Trophoblast cell (in vitro differentiated cells and primary cell): ENCODE results near the gene GNG12.

Source experiments
- DNase-seq, 2 donors: peaks; one replicate each; pipeline ENCODE4 v3.0.0-alpha.2; 2016
- H2AFZ ChIP-seq: 2 replicates; pipeline ENCODE4 v1.6.1; 2013; ENCODE audit warnings: low read length, moderate library complexity, mild to moderate bottlenecking; ENCODE audit not compliant: insufficient read depth, poor library complexity
- H2AK5ac ChIP-seq: 2 replicates; pipeline ENCODE4 v1.6.1; 2013; ENCODE audit warnings: mild to moderate bottlenecking, low read length
- H2BK120ac ChIP-seq: 2 replicates; pipeline ENCODE4 v1.6.1; 2013; ENCODE audit warnings: low read length, mild to moderate bottlenecking, moderate library complexity; ENCODE audit not compliant: insufficient read depth, poor library complexity
- H2BK12ac ChIP-seq: 2 replicates; pipeline ENCODE4 v1.6.1; 2013; ENCODE audit warnings: mild to moderate bottlenecking, low read length, moderate library complexity
- H2BK5ac ChIP-seq: 2 replicates; pipeline ENCODE4 v1.6.1; 2013; ENCODE audit warnings: low read length, low read depth, moderate library complexity, mild to moderate bottlenecking; ENCODE audit not compliant: poor library complexity
- H3K14ac ChIP-seq: 2 replicates; pipeline ENCODE4 v1.6.1; 2013; ENCODE audit warnings: mild to moderate bottlenecking, low read length
- H3K18ac ChIP-seq: 2 replicates; pipeline ENCODE4 v1.6.1; 2013; ENCODE audit warnings: mild to moderate bottlenecking, low read length
- H3K23ac ChIP-seq: 2 replicates; pipeline ENCODE4 v1.6.1; 2013; ENCODE audit warnings: low read length
- H3K27ac ChIP-seq: 2 replicates; pipeline ENCODE4 v1.5.1; 2013; ENCODE audit warnings: low read depth, mild to moderate bottlenecking, inconsistent platforms, low read length, moderate library complexity
- H3K27me3 ChIP-seq: 2 replicates; pipeline ENCODE4 v1.6.1; 2013; ENCODE audit warnings: inconsistent platforms, mild to moderate bottlenecking, low read length, moderate library complexity; ENCODE audit not compliant: insufficient read depth
- H3K36me3 ChIP-seq, 2 experiments: 1 replicate in 1 of 2; 2 replicates in 1 of 2; pipeline ENCODE4 v1.6.1; 2013; ENCODE audit warnings: low read length in 2 of 2, mild to moderate bottlenecking in 2 of 2, moderate library complexity in 1 of 2; ENCODE audit not compliant: insufficient read depth in 2 of 2, control insufficient read depth in 1 of 2
- H3K4ac ChIP-seq: 2 replicates; pipeline ENCODE4 v1.6.1; 2013; ENCODE audit warnings: low read depth, mild to moderate bottlenecking, low read length, moderate library complexity
- H3K4me1 ChIP-seq, 2 experiments: 1 replicate in 1 of 2; 2 replicates in 1 of 2; pipeline ENCODE4 v1.6.1; 2013; ENCODE audit warnings: low read length in 2 of 2, mild to moderate bottlenecking in 2 of 2, moderate library complexity in 1 of 2; ENCODE audit not compliant: insufficient read depth in 2 of 2, control insufficient read depth in 1 of 2
- H3K4me2 ChIP-seq: 2 replicates; pipeline ENCODE4 v1.6.1; 2013; ENCODE audit warnings: inconsistent platforms, mild to moderate bottlenecking, low read length, moderate library complexity
- H3K4me3 ChIP-seq: 2 replicates; pipeline ENCODE4 v1.5.1; 2013; ENCODE audit warnings: mild to moderate bottlenecking, low read depth, low read length, inconsistent platforms
- H3K79me1 ChIP-seq: one replicate; pipeline ENCODE4 v1.6.1; 2013; ENCODE audit warnings: low read length
- H3K79me2 ChIP-seq: 2 replicates; pipeline ENCODE4 v1.6.1; 2013; ENCODE audit warnings: low read length, mild to moderate bottlenecking; ENCODE audit not compliant: control insufficient read depth, insufficient read depth, poor library complexity
- H3K9ac ChIP-seq: 2 replicates; pipeline ENCODE4 v1.6.1; 2013; ENCODE audit warnings: mild to moderate bottlenecking, low read length
- H3K9me3 ChIP-seq: 2 replicates; pipeline ENCODE4 v1.6.1; 2013; ENCODE audit warnings: low read depth, mild to moderate bottlenecking, control low read depth, inconsistent platforms, low read length; ENCODE audit not compliant: insufficient read depth
- H4K12ac ChIP-seq: 2 replicates; pipeline ENCODE4 v1.6.1; 2013; ENCODE audit warnings: low read depth, mild to moderate bottlenecking, low read length, moderate library complexity
- H4K8ac ChIP-seq: 2 replicates; pipeline ENCODE4 v1.6.1; 2013; ENCODE audit warnings: low read depth, mild to moderate bottlenecking, low read length, moderate library complexity
- H4K91ac ChIP-seq: one replicate; pipeline ENCODE4 v1.6.1; 2013; ENCODE audit warnings: low read depth, mild to moderate bottlenecking, low read length, moderate library complexity
- WGBS: extraction: QIAGEN DNeasy Blood & Tissue Kit; methylation state at CpG from one replicate; pipeline ENCODE4 v1.1.7; 2013; ENCODE audit warnings: missing lambda C conversion rate; ENCODE audit not compliant: insufficient read length, insufficient coverage; ENCODE audit errors: extremely low coverage; 5-methylcytosine and 5-hydroxymethylcytosine counted together

GNG12 gene

GRCh38 chr1:67724928-67725560 lies 108.2 kb downstream of the GNG12 start:
- Histone ChIP-seq H3K18ac (no peak overlapping the region), H2AFZ (no peak overlapping the region), H4K91ac (no peak overlapping the region), H3K79me2 (no peaks in the 10 kb centered on the region), H2BK5ac (no peak overlapping the region), H3K23ac (no peak overlapping the region), H3K36me3 (no peaks in the 10 kb centered on the region), H3K9me3 (no peaks in the 10 kb centered on the region), H3K4ac (no peak overlapping the region), H3K9ac (no peak overlapping the region), H3K27me3 (no peaks in the 10 kb centered on the region), H3K14ac (no peak overlapping the region), H2BK12ac (no peak overlapping the region), H2AK5ac (no peak overlapping the region), H3K4me2 (no peak overlapping the region), H4K8ac (no peak overlapping the region), H3K4me3 (no peak overlapping the region), H2BK120ac (no peak overlapping the region), H3K4me1 (no peaks in the 10 kb centered on the region), H4K12ac (no peak overlapping the region), H3K79me1 (no peaks in the 10 kb centered on the region), H3K27ac (no peak overlapping the region)
- no peak for DNase-seq
- WGBS: no CpG with 5 or more reads among the region's 3 CpGs

- H3K27ac ChIP-seq: no peak overlapping the region
- H3K4me2 ChIP-seq: no peak overlapping the region
- H2BK120ac ChIP-seq: no peak overlapping the region
- H2BK12ac ChIP-seq: no peak overlapping the region
- H4K91ac ChIP-seq: no peak overlapping the region
- no peaks in the 10 kb centered on the region for H3K4me1 ChIP-seq
- H4K12ac ChIP-seq: no peak overlapping the region
- H3K36me3 ChIP-seq: no peaks in the 10 kb centered on the region
- H3K4ac ChIP-seq: no peak overlapping the region
- no peak overlapping the region for H4K8ac ChIP-seq
- no peaks in the 10 kb centered on the region for H3K9me3 ChIP-seq
- H3K27me3 ChIP-seq: no peaks in the 10 kb centered on the region
- no peak overlapping the region for H3K9ac ChIP-seq
- H3K14ac ChIP-seq: no peak overlapping the region
- H2AK5ac ChIP-seq: no peak overlapping the region
- H3K23ac ChIP-seq: no peak overlapping the region
- H2AFZ ChIP-seq: no peak overlapping the region
- no CpG with 5 or more reads among the region's 2 CpGs for WGBS
- H2BK5ac ChIP-seq: no peak overlapping the region
- H3K18ac ChIP-seq: no peak overlapping the region
- no peak for DNase-seq
- no peak overlapping the region for H3K4me3 ChIP-seq
- no peaks in the 10 kb centered on the region for H3K79me1 ChIP-seq
- H3K79me2 ChIP-seq: no peaks in the 10 kb centered on the region
Measured at GRCh38 chr1:67723620-67724019, 109.6 kb downstream of the GNG12 start.

DNA sequence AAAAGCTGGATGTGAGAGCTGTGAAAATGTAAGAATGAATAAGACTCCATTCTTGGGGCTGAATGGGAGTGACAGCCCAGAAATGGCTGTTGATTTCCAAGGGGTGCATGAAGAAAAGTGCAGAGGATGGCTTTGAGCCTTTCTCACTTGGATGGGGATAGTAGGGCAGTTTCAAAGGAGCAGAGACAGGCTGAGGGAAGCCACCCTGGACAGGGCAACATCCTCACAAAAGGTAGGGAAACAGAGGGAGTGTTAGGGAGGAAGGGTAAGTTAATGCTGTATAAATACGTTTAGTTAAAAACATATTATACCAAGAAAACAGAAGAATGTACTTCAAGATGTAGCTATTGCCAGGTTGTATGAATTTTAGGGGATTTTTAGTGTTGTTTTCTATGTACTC lies 110.1 kb downstream of the GNG12 start:
- Histone ChIP-seq H3K27ac (no peak overlapping the region), H3K9ac (no peak overlapping the region), H3K79me1 (no peaks in the 10 kb centered on the region), H3K9me3 (no peaks in the 10 kb centered on the region), H4K91ac (no peak overlapping the region), H3K4ac (no peak overlapping the region), H4K8ac (no peak overlapping the region), H2BK120ac (no peak overlapping the region), H3K27me3 (no peaks in the 10 kb centered on the region), H3K4me1 (peaks cover 0 to under 1% of the 10 kb centered on the region in 2 experiments), H3K14ac (no peak overlapping the region), H2BK5ac (no peak overlapping the region), H3K79me2 (no peaks in the 10 kb centered on the region), H3K18ac (no peak overlapping the region), H3K4me2 (no peak overlapping the region), H2BK12ac (no peak overlapping the region), H4K12ac (no peak overlapping the region), H3K23ac (no peak overlapping the region), H2AK5ac (no peak overlapping the region), H3K36me3 (no peaks in the 10 kb centered on the region), H3K4me3 (no peak overlapping the region), H2AFZ (no peak overlapping the region)
- WGBS: no CpG with 5 or more reads among the region's 1 CpG
- DNase-seq: no peak

DNA sequence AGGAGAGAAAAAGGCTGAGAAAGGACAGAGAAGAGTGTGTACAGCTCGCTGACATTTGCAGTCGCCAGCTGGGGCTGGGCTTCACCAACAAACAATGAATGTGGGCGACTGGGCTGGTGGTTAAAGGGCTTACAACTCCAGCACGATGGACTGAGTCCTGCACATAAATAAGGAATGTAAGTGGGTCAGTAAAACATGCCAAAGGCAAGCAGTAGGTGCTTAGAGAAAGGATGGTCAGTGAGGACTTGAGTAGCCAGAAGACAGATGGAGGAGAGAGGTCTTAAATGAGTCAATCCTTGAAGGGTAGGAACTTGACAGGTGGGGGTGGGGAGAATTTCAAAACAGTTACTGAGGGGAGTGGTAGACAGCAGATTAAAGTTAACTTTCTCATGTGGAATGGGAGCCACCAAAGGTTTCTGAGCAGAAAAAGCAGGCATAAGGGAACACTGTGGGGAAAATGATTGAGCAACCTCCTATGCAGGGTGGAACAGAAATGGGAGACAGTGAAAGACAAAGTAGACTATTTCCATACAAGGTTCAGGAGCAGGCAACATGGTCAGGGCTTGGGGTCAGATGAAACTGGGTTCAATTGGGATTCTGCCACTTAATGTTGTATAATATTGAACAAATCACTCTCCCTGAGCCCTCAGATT lies 110.8 kb downstream of the GNG12 start:
- Histone ChIP-seq H2AFZ (no peak overlapping the region), H3K27ac (no peak overlapping the region), H3K23ac (no peak overlapping the region), H2BK120ac (no peak overlapping the region), H2BK12ac (no peak overlapping the region), H3K79me1 (no peaks in the 10 kb centered on the region), H4K91ac (no peak overlapping the region), H4K12ac (no peak overlapping the region), H2BK5ac (no peak overlapping the region), H3K4me2 (no peak overlapping the region), H3K4me1 (peaks cover 0 to 6% of the 10 kb centered on the region in 2 experiments), H4K8ac (no peak overlapping the region), H3K9me3 (no peaks in the 10 kb centered on the region), H2AK5ac (no peak overlapping the region), H3K79me2 (no peaks in the 10 kb centered on the region), H3K9ac (no peak overlapping the region), H3K18ac (no peak overlapping the region), H3K4ac (no peak overlapping the region), H3K14ac (no peak overlapping the region), H3K4me3 (no peak overlapping the region), H3K27me3 (no peaks in the 10 kb centered on the region), H3K36me3 (no peaks in the 10 kb centered on the region)
- no peak for DNase-seq
- WGBS: no CpG with 5 or more reads among the region's 4 CpGs
